HG03045 (cell line): Measurements from ENCODE around the gene LNPK.
"Not testable (repeated sequence)": the region's sequence is repeated elsewhere in the genome, so short reads cannot be mapped to it uniquely, and the experiment has no call there.

Experiments
- ATAC-seq: cut with Tn5 transposase; IDR thresholded peaks from one replicate; pipeline ENCODE4 v1.9.1; 2021; ENCODE audit warnings: mild to moderate bottlenecking, moderate library complexity; ENCODE audit not compliant: unreplicated experiment

The LNPK gene

GRCh38 chr2:176001916-176002687 lies at the start of gene LNPK:
TSS of gene LNPK (minus strand) at chr2:176002267. CDS start at chr2:175995584, 6,683 bp downstream.
- peak; percentile 92 for ATAC-seq

- ATAC-seq: no peak
These were observed 37.3 kb upstream of the LNPK start for GRCh38 chr2:176039375-176039774.

- ATAC-seq: no peak
These were observed 36.6 kb upstream of the LNPK start for GRCh38 chr2:176038694-176039093.

GRCh38 chr2:176035013-176035691 lies 33.1 kb upstream of the LNPK start:
- ATAC-seq: no peak

GRCh38 chr2:176027806-176028205 lies 25.7 kb upstream of the LNPK start:
- ATAC-seq: no peak

- ATAC-seq: no peak
These were observed 23.9 kb upstream of the LNPK start for GRCh38 chr2:176025932-176026331.

- no peak for ATAC-seq
These were observed 22.0 kb upstream of the LNPK start for GRCh38 chr2:176024083-176024482.

- ATAC-seq: no peak
These were observed 20.0 kb upstream of the LNPK start for GRCh38 chr2:176022048-176022447.

- no peak for ATAC-seq
These were observed 18.3 kb upstream of the LNPK start for GRCh38 chr2:176020400-176020799.

- ATAC-seq: no peak
These were observed 16.6 kb upstream of the LNPK start for GRCh38 chr2:176018708-176019107.

- no peak for ATAC-seq
These were observed 7.4 kb upstream of the LNPK start for GRCh38 chr2:176009445-176009844.

GRCh38 chr2:176004934-176005333 lies 2.9 kb upstream of the LNPK start:
- no peak for ATAC-seq

GRCh38 chr2:176003958-176004357 lies 1.9 kb upstream of the LNPK start:
- ATAC-seq: no peak

- no peak for ATAC-seq
These were observed 682 bp upstream of the LNPK start for GRCh38 chr2:176002688-176003210.

GRCh38 chr2:176001281-176001915 lies 669 bp downstream of the LNPK start:
- ATAC-seq: peak; percentile 62

- ATAC-seq: no peak
These were observed 2.7 kb downstream of the LNPK start for GRCh38 chr2:175999283-175999819.

GRCh38 chr2:175990099-175990498 lies 12.0 kb downstream of the LNPK start:
- no peak for ATAC-seq

- ATAC-seq: not testable (repeated sequence)
These were observed 14.9 kb downstream of the LNPK start for GRCh38 chr2:175987126-175987525.

- no peak for ATAC-seq
These were observed 17.2 kb downstream of the LNPK start for GRCh38 chr2:175984846-175985245.

GRCh38 chr2:175981551-175981950 lies 20.5 kb downstream of the LNPK start:
- no peak for ATAC-seq

GRCh38 chr2:175976391-175977157 lies 25.5 kb downstream of the LNPK start:
- no peak for ATAC-seq
